CD8-positive, alpha-beta memory T cell (primary cell): Measurements from ENCODE around the gene GLB1L3. TPM values are rescaled to one million over a fixed set of nuclear protein-coding genes. Genes with fewer than 3 reads are reported as not detected.

Experiments used
- CTCF ChIA-PET: fragments of 350-600 bp; sonication (Branson Sonifier 250); formaldehyde crosslinking; loops from one replicate; lab custom pipeline; 2021; ENCODE audit warnings: antibody characterized with exemption; lab: Charles Lee
- POLR2A ChIA-PET: fragments of 350-600 bp; sonication (Branson Sonifier 250); formaldehyde crosslinking; loops from one replicate; lab custom pipeline; 2021; ENCODE audit warnings: antibody characterized with exemption; lab: Charles Lee
- DNase-seq, 5 donors: peaks; one replicate each; pipeline versions ENCODE4 v3.0.0 to v3.0.0-alpha.2; 2020 to 2022; ENCODE audit warnings: mixed read lengths in 1 of 5
- H3K27ac ChIP-seq: one replicate; pipeline ENCODE4 v1.7.0; 2013; ENCODE audit warnings: low read depth, mild to moderate bottlenecking, low read length, moderate library complexity
- H3K27me3 ChIP-seq: 2 replicates; pipeline ENCODE4 v1.7.0; 2013; ENCODE audit warnings: low read length, mild to moderate bottlenecking; ENCODE audit not compliant: insufficient read depth, poor library complexity, severe bottlenecking
- H3K36me3 ChIP-seq: 2 replicates; pipeline ENCODE4 v1.7.0; 2013; ENCODE audit warnings: mild to moderate bottlenecking, low read length, moderate library complexity; ENCODE audit not compliant: insufficient read depth
- H3K4me1 ChIP-seq: 2 replicates; pipeline ENCODE4 v1.7.0; 2013; ENCODE audit warnings: mild to moderate bottlenecking, low read length, moderate library complexity; ENCODE audit not compliant: insufficient read depth
- H3K4me3 ChIP-seq: 2 replicates; pipeline ENCODE4 v1.7.0; 2013; ENCODE audit warnings: mild to moderate bottlenecking, low read length
- H3K9me3 ChIP-seq: 2 replicates; pipeline ENCODE4 v1.7.0; 2013; ENCODE audit warnings: mild to moderate bottlenecking, low read length
- H3K27ac Mint-ChIP-seq, 8 donors: one replicate each; pipeline ENCODE4 v1.8.0; 2020 to 2021; ENCODE audit warnings: mixed read lengths in 8 of 8, mild to moderate bottlenecking in 6 of 8, inconsistent platforms in 3 of 8, moderate library complexity in 3 of 8
- H3K27me3 Mint-ChIP-seq, 2 donors: one replicate each; pipeline ENCODE4 v1.8.0; 2020 to 2021; ENCODE audit warnings: mixed read lengths in 2 of 2, mild to moderate bottlenecking in 1 of 2, moderate library complexity in 1 of 2
- H3K36me3 Mint-ChIP-seq, 3 donors: one replicate each; pipeline ENCODE4 v1.8.0; 2020 to 2021; ENCODE audit warnings: mixed read lengths in 3 of 3, inconsistent platforms in 1 of 3, mild to moderate bottlenecking in 1 of 3
- H3K4me1 Mint-ChIP-seq, 3 donors: one replicate each; pipeline ENCODE4 v1.8.0; 2020 to 2021; ENCODE audit warnings: mixed read lengths in 3 of 3, inconsistent platforms in 1 of 3, mild to moderate bottlenecking in 1 of 3
- H3K4me3 Mint-ChIP-seq, 7 donors: one replicate each; pipeline ENCODE4 v1.8.0; 2020 to 2021; ENCODE audit warnings: mixed read lengths in 7 of 7, mild to moderate bottlenecking in 6 of 7, moderate library complexity in 4 of 7, inconsistent platforms in 2 of 7
- H3K9me3 Mint-ChIP-seq, 5 donors: one replicate each; pipeline ENCODE4 v1.8.0; 2020 to 2022; ENCODE audit warnings: mixed read lengths in 5 of 5, mild to moderate bottlenecking in 3 of 5, moderate library complexity in 2 of 5, inconsistent platforms in 1 of 5
- polyA plus RNA-seq: library from polyadenylated mRNA; unstranded; fragments of 300-500 nt; fragmentation: Illumina TruSeq; gene quantifications from one replicate; pipeline ENCODE4 v1.2.3, GENCODE V29; 2021
- total RNA-seq, 2 experiments: library from RNA; stranded (reverse); gene quantifications; one replicate each; pipeline ENCODE4 v1.2.3, GENCODE V29; 2021

Gene GLB1L3
- total and polyA plus RNA-seq, 3 experiments from 2014 or later, result 2.0 to 3.0 (median 2.3) TPM

- H3K36me3 ChIP-seq, result peaks cover 4% of the 10 kb centered on the region
- H3K4me3 ChIP-seq, result no peak overlapping the region
- H3K9me3 Mint-ChIP-seq, result no peaks in the 10 kb centered on the region
- no peak overlapping the region for H3K4me3 Mint-ChIP-seq
- peaks cover 0 to 17% (median 1%) of the 10 kb centered on the region in 3 donors for H3K36me3 Mint-ChIP-seq
- H3K4me1 ChIP-seq, result peaks cover 16% of the 10 kb centered on the region
- ChIA-PET CTCF (no interaction called here), POLR2A (no interaction called here)
- peaks cover 18 to 35% (median 30%) of the 10 kb centered on the region in 3 donors for H3K4me1 Mint-ChIP-seq
- no peaks in the 10 kb centered on the region for H3K9me3 ChIP-seq
- no peak overlapping the region for H3K27ac ChIP-seq
- no peak for DNase-seq
- H3K27me3 ChIP-seq, result no peaks in the 10 kb centered on the region
- peak overlapping the region in 1 of 8 donors; percentile 84 for H3K27ac Mint-ChIP-seq
- peaks cover 0 to 3% of the 10 kb centered on the region in 2 donors for H3K27me3 Mint-ChIP-seq
Measured at GRCh38 chr11:134267966-134268365, 8.2 kb upstream of the GLB1L3 start.

DNA sequence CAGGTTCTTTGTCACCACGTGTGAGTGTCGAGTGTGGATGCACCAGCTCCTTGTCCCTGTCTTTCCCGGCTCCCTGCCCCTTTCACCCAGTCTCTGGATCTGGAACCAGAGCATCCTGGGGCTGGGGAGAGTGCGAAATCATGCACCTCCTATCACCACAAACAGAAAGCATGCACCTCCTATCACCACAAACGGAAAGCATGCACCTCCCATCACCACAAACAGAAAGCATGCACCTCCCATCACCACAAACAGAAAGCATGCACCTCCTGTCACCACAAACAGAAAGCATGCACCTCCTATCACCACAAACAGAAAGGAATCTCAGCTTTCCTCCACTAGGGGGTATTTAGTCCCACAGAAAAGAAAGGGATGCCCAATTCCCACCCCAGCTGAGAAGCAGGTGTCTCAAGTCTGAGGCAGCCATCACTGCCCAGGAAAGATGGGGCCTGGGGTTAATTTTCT, 5.9 kb upstream of the GLB1L3 start:
- H3K9me3 Mint-ChIP-seq, result no peaks in the 10 kb centered on the region
- POLR2A ChIA-PET, result interaction anchor here (0.7 kb wide), 1 partner anchor 27 kb away, joined by 3 read pairs; no protein-coding TSS in a partner anchor
- peak in 2 of 5 donors; percentile 10 to 31 for DNase-seq
- H3K4me1 Mint-ChIP-seq, result peaks cover 34 to 58% (median 53%) of the 10 kb centered on the region in 3 donors
- Histone ChIP-seq H3K36me3 (no peaks in the 10 kb centered on the region), H3K27me3 (no peaks in the 10 kb centered on the region), H3K9me3 (no peaks in the 10 kb centered on the region), H3K4me1 (peaks cover 39% of the 10 kb centered on the region), H3K4me3 (no peak overlapping the region), H3K27ac (no peak overlapping the region)
- CTCF ChIA-PET, result interaction anchor here (2.1 kb wide), 1 partner anchor 8 kb away, joined by 7 read pairs; no protein-coding TSS in a partner anchor
- peaks cover 0 to 3% (median 0%) of the 10 kb centered on the region in 3 donors for H3K36me3 Mint-ChIP-seq
- H3K4me3 Mint-ChIP-seq, result peak overlapping the region; percentile 6 to 80 (median 35)
- peaks cover 0 to 4% of the 10 kb centered on the region in 2 donors for H3K27me3 Mint-ChIP-seq
- H3K27ac Mint-ChIP-seq, result peak overlapping the region in 5 of 8 donors; percentile 4 to 72 (median 40)

- Mint-ChIP-seq H3K4me1 (peaks cover 42 to 63% (median 62%) of the 10 kb centered on the region in 3 donors), H3K27ac (no peak overlapping the region)
- CTCF ChIA-PET, result interaction anchor here (0.7 to 2.0 kb wide), 6 partner anchors 10 to 87 kb away, joined by 3 to 5 read pairs (median 4); partner anchors contain the start of genes ACAD8 and THYN1
Measured at GRCh38 chr11:134271978-134272377, 4.2 kb upstream of the GLB1L3 start.

GRCh38 chr11:134272381-134273316, 3.5 kb upstream of the GLB1L3 start:
- Histone ChIP-seq H3K4me3 (no peak overlapping the region), H3K9me3 (no peaks in the 10 kb centered on the region), H3K36me3 (no peaks in the 10 kb centered on the region), H3K27ac (no peak overlapping the region), H3K27me3 (no peaks in the 10 kb centered on the region), H3K4me1 (peaks cover 46% of the 10 kb centered on the region)
- POLR2A ChIA-PET, result interaction anchor here (1.5 kb wide), 1 partner anchor 19 kb away, joined by 7 read pairs; the partner anchor contains the start of gene ACAD8
- peak overlapping the region in 1 of 8 donors; percentile 63 for H3K27ac Mint-ChIP-seq
- peaks cover 0 to 10% (median 0%) of the 10 kb centered on the region in 3 donors for H3K36me3 Mint-ChIP-seq
- CTCF ChIA-PET, result interaction anchor here (0.7 to 2.0 kb wide), 5 partner anchors 11 to 87 kb away, joined by 3 to 5 read pairs (median 4); partner anchors contain the start of genes ACAD8 and THYN1
- peaks cover 45 to 67% (median 66%) of the 10 kb centered on the region in 3 donors for H3K4me1 Mint-ChIP-seq
- H3K27me3 Mint-ChIP-seq, result peaks cover 3 to 16% of the 10 kb centered on the region in 2 donors
- H3K9me3 Mint-ChIP-seq, result peaks cover 0 to 2% (median 0%) of the 10 kb centered on the region in 5 donors
- H3K4me3 Mint-ChIP-seq, result peak overlapping the region in 3 of 7 donors; percentile 3 to 62 (median 30)
- no peak for DNase-seq

More at GRCh38 chr11:134271978-134272377, 4.2 kb upstream of the GLB1L3 start:
- Histone ChIP-seq H3K27ac (no peak overlapping the region), H3K9me3 (no peaks in the 10 kb centered on the region), H3K36me3 (no peaks in the 10 kb centered on the region), H3K27me3 (no peaks in the 10 kb centered on the region), H3K4me1 (peaks cover 42% of the 10 kb centered on the region), H3K4me3 (no peak overlapping the region)
- H3K27me3 Mint-ChIP-seq, result peaks cover 3 to 12% of the 10 kb centered on the region in 2 donors
- H3K9me3 Mint-ChIP-seq, result no peaks in the 10 kb centered on the region
- no peak for DNase-seq
- H3K4me3 Mint-ChIP-seq, result no peak overlapping the region
- H3K36me3 Mint-ChIP-seq, result peaks cover 0 to 10% (median 0%) of the 10 kb centered on the region in 3 donors
- POLR2A ChIA-PET, result no interaction called here

DNA sequence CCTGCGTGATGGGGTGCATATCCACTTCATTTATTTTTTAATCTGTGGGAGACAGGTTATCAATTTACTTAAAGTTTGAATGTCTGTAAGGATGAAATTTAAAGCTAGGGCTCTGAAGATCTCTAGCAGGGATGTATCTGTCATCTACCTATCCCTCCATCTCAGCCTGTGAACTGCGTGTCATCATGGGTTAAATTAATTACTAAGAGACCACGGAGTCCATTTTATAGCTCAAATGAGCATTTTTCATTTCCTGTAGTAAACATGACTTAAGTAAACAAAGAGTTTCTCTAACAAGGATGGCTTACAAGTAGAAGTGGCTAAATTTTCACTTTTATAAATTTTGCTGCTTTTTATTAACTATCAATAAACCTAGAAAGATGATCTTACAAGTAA, 2.9 kb upstream of the GLB1L3 start:
- POLR2A ChIA-PET, result interaction anchor here (1.5 kb wide), 1 partner anchor 20 kb away, joined by 7 read pairs; the partner anchor contains the start of gene ACAD8
- Mint-ChIP-seq H3K27ac (no peak overlapping the region), H3K36me3 (peaks cover 0 to 10% (median 0%) of the 10 kb centered on the region in 3 donors), H3K9me3 (peaks cover 0 to 2% (median 0%) of the 10 kb centered on the region in 5 donors), H3K27me3 (peaks cover 3 to 16% of the 10 kb centered on the region in 2 donors), H3K4me3 (peak overlapping the region in 2 of 7 donors; percentile 3 to 30), H3K4me1 (peaks cover 45 to 67% (median 66%) of the 10 kb centered on the region in 3 donors)
- Histone ChIP-seq H3K4me3 (no peak overlapping the region), H3K9me3 (no peaks in the 10 kb centered on the region), H3K27ac (no peak overlapping the region), H3K4me1 (peaks cover 46% of the 10 kb centered on the region), H3K36me3 (no peaks in the 10 kb centered on the region), H3K27me3 (no peaks in the 10 kb centered on the region)
- CTCF ChIA-PET, result interaction anchor here (2.0 kb wide), 1 partner anchor 20 kb away, joined by 4 read pairs; the partner anchor contains the start of genes ACAD8 and THYN1
- DNase-seq, result no peak

DNA sequence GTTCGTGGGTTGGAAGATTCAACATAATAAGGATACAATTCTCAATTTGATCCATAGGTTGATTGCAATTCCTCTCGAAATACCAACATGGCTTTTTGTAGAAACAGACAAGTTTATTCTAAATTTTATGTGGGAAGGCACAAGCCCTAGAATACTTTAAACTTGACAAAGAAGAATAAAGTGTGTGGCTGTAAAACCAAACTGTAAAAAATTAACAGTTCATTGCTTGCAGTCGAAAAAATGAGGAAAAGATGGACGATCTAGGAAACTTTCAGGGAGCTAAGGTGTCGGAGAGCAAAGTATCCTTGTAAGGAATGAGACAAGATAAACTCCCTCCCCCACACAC, 1.0 kb upstream of the GLB1L3 start:
- Mint-ChIP-seq H3K27ac (peak overlapping the region; percentile 40 to 95 (median 88)), H3K9me3 (peaks cover 0 to 4% (median 0%) of the 10 kb centered on the region in 5 donors), H3K27me3 (peaks cover 8 to 21% of the 10 kb centered on the region in 2 donors), H3K36me3 (peaks cover 0 to 10% (median 0%) of the 10 kb centered on the region in 3 donors), H3K4me3 (peak overlapping the region; percentile 87 to 98 (median 94)), H3K4me1 (peaks cover 40 to 59% (median 59%) of the 10 kb centered on the region in 3 donors)
- H3K9me3 ChIP-seq, result no peaks in the 10 kb centered on the region
- DNase-seq, result no peak
- peaks cover 40% of the 10 kb centered on the region for H3K4me1 ChIP-seq
- POLR2A ChIA-PET, result interaction anchor here (1.4 to 2.9 kb wide), 2 partner anchors 22 to 51 kb away, joined by 4 to 11 read pairs; partner anchors contain the start of genes ACAD8, NCAPD3, THYN1 and VPS26B
- CTCF ChIA-PET, result interaction anchor here (1.0 to 5.5 kb wide), 5 partner anchors 11 to 347 kb away, joined by 4 to 58 read pairs (median 5); no protein-coding TSS in a partner anchor
- H3K27me3 ChIP-seq, result no peaks in the 10 kb centered on the region
- H3K4me3 ChIP-seq, result peak overlapping the region; percentile 83
- no peak overlapping the region for H3K27ac ChIP-seq
- no peaks in the 10 kb centered on the region for H3K36me3 ChIP-seq

GRCh38 chr11:134276396-134277182, 410 bp downstream of the GLB1L3 start:
- H3K27me3 ChIP-seq, result no peaks in the 10 kb centered on the region

More at GRCh38 chr11:134276396-134277182, 410 bp downstream of the GLB1L3 start:
- no peaks in the 10 kb centered on the region for H3K36me3 ChIP-seq
- H3K4me1 Mint-ChIP-seq, result peaks cover 31 to 48% (median 45%) of the 10 kb centered on the region in 3 donors
- POLR2A ChIA-PET, result interaction anchor here (1.4 to 2.9 kb wide), 2 partner anchors 23 to 52 kb away, joined by 4 to 11 read pairs; partner anchors contain the start of genes ACAD8, NCAPD3, THYN1 and VPS26B
- peaks cover 8 to 21% of the 10 kb centered on the region in 2 donors for H3K27me3 Mint-ChIP-seq
- DNase-seq, result no peak
- H3K36me3 Mint-ChIP-seq, result peaks cover 0 to 10% (median 0%) of the 10 kb centered on the region in 3 donors
- no peaks in the 10 kb centered on the region for H3K9me3 ChIP-seq
- peak overlapping the region; percentile 87 to 98 (median 94) for H3K4me3 Mint-ChIP-seq
- peak overlapping the region; percentile 83 for H3K4me3 ChIP-seq
- CTCF ChIA-PET, result interaction anchor here (0.9 to 5.5 kb wide), 15 partner anchors 9 to 349 kb away, joined by 3 to 58 read pairs (median 5); partner anchors contain the start of genes ACAD8, NCAPD3 and VPS26B
- no peak overlapping the region for H3K27ac ChIP-seq
- peaks cover 0 to 4% (median 0%) of the 10 kb centered on the region in 5 donors for H3K9me3 Mint-ChIP-seq
- peak overlapping the region in 3 of 8 donors; percentile 81 to 95 (median 90) for H3K27ac Mint-ChIP-seq
- peaks cover 31% of the 10 kb centered on the region for H3K4me1 ChIP-seq
